Sigmoid colon (tissue), 4 donors: ENCODE measurements around the gene LINGO3.

Source experiments
- EP300 ChIP-seq, 4 donors: sonication (generic); formaldehyde crosslinking; IDR thresholded peaks; one replicate each; pipeline ENCODE4 v1.6.1; 2017; ENCODE audit warnings: antibody characterized with exemption in 4 of 4
- POLR2AphosphoS5 ChIP-seq, 4 donors: sonication (generic); formaldehyde crosslinking; IDR thresholded peaks; one replicate each; pipeline ENCODE4 v1.6.1; 2017; ENCODE audit warnings: antibody characterized with exemption in 4 of 4
- TF ChIP-seq, protein P1 (sequence below), 4 experiments: fragments of 450-650 bp in 3 of 4; fragments of 200-600 bp in 1 of 4; IDR thresholded peaks; one replicate each; pipeline ENCODE4 v1.5.1; 2016 to 2019; ENCODE audit warnings: antibody characterized with exemption in 4 of 4, mild to moderate bottlenecking in 3 of 4, moderate library complexity in 2 of 4

GRCh38 chr19:2356036-2356646 lies 48.2 kb upstream of the LINGO3 start:
- TF ChIP-seq, protein P1, sequence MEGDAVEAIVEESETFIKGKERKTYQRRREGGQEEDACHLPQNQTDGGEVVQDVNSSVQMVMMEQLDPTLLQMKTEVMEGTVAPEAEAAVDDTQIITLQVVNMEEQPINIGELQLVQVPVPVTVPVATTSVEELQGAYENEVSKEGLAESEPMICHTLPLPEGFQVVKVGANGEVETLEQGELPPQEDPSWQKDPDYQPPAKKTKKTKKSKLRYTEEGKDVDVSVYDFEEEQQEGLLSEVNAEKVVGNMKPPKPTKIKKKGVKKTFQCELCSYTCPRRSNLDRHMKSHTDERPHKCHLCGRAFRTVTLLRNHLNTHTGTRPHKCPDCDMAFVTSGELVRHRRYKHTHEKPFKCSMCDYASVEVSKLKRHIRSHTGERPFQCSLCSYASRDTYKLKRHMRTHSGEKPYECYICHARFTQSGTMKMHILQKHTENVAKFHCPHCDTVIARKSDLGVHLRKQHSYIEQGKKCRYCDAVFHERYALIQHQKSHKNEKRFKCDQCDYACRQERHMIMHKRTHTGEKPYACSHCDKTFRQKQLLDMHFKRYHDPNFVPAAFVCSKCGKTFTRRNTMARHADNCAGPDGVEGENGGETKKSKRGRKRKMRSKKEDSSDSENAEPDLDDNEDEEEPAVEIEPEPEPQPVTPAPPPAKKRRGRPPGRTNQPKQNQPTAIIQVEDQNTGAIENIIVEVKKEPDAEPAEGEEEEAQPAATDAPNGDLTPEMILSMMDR (IDR thresholded peaks at IDR 0.05): no peak
- no peak for TF ChIP-seq EP300 (IDR thresholded peaks at IDR 0.05)
- TF ChIP-seq POLR2AphosphoS5 (IDR thresholded peaks at IDR 0.05): no peak
